NOMO-1 (cell line): ENCODE data around the gene ARHGAP35.
"Not testable (repeated sequence)": the region's sequence is repeated elsewhere in the genome, so short reads cannot be mapped to it uniquely, and the experiment has no call there.

ENCODE experiments used
- DNase-seq, 2 experiments: peaks; one replicate each; lab custom pipeline; 2025; ENCODE audit not compliant: unreplicated experiment in 2 of 2; lab: John Stamatoyannopoulos, UW

Gene ARHGAP35

DNA sequence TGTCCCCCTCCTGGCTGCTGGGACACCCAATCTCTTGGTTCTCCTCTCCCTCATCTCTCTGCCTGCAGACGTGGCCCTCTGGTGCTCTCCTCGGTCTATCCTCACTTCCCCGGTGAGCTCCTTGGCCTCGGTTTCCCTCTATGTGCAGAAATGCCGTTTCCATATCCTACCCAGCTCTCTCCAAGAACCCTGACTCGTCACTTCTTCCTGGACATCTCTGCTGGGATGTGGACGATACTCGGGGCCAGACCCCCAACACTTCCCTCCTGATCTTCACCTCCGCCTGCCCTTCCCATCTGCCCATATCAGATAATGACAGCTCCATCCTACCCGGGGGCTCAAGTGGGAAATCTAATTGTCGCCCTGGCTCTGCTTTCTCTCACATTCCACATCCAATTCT lies 18.0 kb upstream of the ARHGAP35 start:
- no peak for DNase-seq

DNA sequence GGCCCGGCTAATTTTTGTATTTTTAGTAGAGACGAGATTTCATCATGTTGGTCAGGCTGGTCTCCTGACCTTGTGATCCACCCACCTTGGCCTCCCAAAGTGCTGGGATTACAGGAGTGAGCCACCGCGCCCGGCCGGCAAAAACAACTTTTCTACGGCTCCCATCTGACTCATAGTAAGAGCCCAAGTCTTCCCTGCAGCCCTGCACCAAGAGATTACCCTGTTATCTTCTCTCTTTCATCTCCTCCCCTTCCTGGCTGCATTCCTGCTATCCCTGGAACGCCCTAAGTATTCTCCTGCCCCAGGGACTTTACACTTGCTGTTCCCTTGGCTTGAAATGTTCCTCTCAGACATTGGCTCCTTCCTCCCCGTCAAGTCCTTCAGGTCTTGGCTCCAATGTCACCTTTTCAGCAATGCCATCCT lies 16.7 kb upstream of the ARHGAP35 start:
- no peak for DNase-seq

- no peak for DNase-seq
Observed at GRCh38 chr19:46845959-46846459, 14.8 kb upstream of the ARHGAP35 start.

DNA sequence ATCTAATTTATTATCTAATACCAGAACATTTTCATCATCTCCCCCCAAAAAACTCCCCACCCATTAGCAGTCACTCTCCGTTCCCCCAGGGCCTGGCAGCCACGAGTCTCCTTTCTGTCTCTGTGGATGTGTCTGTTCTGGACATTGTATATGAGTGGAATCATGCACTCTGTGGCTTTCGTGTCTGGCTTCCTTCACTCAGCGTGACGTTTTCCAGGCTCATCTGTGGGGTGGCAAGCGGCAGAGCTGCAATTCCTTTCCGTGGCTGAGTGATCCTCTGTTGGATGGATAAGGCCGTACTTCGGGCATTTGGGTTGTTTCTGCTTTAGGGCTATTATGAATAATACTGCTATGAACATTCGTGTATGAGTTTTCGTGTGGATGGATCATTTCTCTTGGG lies 13.3 kb upstream of the ARHGAP35 start:
- DNase-seq, result no peak

DNA sequence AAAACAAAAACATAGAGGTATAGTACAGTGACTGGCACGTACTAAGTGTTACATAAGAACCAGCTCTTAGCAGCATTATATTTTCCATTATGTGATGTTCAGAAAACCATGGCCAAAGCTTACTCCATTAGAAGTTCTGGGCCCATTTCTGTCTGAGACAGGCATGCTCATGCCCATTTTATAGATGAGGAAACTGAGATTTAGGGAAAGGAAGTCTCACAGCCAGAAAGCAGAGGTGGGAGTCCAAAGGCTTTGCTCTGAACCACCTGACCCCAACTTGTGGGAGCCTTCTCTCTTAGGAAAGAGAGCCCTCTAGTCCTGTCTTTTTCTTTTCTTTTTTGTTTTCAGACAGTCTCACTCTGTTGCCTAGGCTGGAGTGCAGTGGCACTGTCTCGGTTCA lies 12.4 kb upstream of the ARHGAP35 start:
- DNase-seq, result no peak

DNA sequence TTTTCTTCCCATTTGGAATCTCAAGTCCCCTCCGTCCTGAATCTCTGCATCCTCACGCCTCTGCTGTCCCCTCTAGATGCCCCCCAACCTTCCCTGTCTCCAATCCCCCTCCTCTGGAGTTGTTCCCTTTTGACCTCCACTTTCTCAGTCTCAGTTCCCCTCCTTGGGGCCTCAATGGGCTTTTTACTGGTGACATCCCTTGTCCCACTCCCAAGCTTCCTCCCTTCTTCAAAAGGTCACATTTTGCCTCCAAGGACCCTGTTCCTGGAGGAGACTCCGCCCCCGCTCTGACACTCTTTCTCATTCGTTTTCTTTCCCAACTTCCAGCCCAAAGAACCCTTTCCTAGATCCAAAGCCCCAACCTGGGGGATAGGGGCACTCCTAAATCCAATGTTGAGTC lies 11.2 kb upstream of the ARHGAP35 start:
- no peak for DNase-seq

DNA sequence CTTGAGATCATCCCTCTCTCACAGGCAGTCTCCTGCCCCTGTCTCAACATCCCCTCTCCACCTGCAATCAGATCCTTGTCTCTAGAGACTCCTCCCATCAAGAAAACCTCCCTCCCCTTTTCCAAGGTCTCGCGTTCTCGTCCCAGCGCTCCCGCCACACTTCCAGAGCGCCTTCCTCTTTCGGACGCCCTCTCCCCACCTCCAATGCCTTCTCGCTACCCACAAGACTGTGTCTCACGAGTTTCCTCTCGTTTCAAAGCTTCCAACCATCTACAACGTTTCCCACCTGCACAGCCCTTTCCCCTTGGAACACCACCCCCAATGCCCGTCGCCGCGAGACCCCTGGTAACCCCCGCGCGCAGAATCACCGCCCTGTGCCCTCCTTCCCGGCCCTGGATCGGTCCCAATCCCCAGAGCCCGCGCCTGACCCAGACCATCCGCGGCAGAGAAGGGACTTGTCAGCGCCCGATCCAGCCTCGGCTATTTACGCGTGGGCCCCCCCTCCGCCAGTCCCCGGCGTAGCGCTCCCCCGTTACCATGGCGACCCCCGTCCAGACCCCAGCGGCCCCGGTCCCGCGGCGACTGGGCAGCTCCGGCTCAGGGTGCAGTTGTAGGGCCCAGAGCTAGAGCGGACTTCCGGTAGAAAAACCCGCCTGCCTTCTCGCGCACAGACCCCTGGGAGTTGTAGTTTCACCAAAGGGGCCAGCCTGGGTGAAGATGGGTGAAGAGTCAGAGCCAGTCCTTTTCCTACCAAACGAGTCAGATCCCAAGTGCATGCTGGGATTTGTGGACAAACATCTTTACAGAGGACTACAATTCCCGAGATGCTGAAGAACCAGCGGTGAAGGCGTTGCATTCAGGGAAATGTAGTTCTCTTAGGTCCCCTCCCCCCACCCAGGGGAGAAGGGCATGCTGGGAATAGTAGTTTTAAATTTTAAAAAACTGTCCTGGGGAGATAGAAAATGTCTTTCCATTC lies 10.3 kb upstream of the ARHGAP35 start, which contains the start of gene AP2S1:
AP2S1 (minus strand) TSS at position 619 of the 976 bp plus-strand sequence; CDS start at position 539, 80 bp downstream.
- peak; percentile 81 to 96 for DNase-seq

- DNase-seq, result no peak
Observed at GRCh38 chr19:46852830-46853229, 8.0 kb upstream of the ARHGAP35 start.

DNA sequence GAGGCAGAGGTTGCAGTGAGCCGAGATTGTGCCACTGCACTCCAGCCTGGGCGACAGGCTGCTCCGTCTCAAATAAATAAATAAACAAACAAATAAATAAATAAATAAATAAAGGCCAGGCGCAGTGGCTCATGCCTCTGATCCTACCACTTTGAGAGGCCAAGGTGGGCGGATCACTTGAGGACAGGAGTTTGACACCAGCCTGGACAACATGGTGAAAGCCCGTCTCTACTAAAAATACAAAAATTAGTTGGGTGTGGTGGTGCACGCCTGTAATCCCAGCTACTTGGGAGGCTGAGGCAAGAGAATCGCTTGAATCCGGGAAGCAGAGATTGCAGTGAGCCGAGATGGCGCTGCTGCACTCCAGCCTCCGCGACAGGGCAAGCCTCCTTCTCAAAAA lies 6.1 kb upstream of the ARHGAP35 start:
- not testable (repeated sequence) for DNase-seq

DNA sequence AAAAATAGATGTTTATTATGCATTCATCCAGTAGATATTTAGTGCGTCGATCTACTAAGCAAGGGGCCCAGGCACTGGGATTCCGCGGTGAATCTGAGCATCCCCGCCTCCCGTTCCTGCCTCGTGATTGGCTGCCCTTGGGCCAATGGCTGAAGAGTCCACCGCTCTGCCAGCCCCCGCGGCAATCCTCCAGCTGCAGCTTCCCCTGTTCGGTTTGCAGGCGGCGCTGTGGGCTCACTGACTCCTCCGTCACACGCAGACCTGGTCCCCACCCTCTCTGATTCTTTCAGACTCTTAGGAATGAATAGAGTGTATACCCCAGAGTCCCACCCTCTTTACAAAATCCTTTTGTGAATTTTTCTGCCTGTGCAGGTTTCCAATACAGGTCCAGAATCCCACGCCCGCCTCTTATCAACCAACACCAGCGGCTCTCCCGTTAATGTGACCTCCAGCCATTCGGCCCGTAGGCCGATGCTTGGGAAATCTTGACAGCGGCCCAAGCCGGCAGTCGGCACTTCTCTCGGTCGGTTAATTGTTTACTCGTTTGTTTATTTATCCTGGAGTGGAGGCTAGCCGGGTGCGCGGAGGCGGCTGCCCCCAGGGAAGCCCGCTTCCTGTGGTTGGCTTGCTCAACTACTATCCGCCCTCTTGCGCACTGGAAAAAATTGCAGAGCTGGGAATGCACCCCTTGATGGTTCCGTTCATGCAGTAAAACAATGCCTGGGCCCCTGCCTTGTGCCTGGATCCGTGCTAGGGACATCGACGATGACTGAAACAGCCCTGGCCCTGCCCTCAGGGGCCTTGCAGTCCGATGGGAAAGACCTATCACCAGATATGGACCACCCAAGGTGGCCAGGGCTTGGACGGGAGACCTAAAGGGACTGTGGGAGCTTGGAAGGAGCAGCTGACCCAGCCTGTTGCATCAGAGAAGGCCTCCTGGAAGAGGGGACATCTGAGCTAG lies 4.5 kb upstream of the ARHGAP35 start:
- DNase-seq, result peak; percentile 95 to 97

GRCh38 chr19:46859637-46860124 lies 1.1 kb upstream of the ARHGAP35 start:
- no peak for DNase-seq

- DNase-seq, result peak; percentile 93 to 99
Observed at GRCh38 chr19:46860125-46860845, 512 bp upstream of the ARHGAP35 start.

- DNase-seq, result peak in 1 of 2 experiments; percentile 39
Observed at GRCh38 chr19:46861691-46862502, 1.1 kb downstream of the ARHGAP35 start.

GRCh38 chr19:46862503-46862834 lies 1.7 kb downstream of the ARHGAP35 start:
- no peak for DNase-seq

GRCh38 chr19:46862974-46863632 lies 2.3 kb downstream of the ARHGAP35 start:
- no peak for DNase-seq

DNA sequence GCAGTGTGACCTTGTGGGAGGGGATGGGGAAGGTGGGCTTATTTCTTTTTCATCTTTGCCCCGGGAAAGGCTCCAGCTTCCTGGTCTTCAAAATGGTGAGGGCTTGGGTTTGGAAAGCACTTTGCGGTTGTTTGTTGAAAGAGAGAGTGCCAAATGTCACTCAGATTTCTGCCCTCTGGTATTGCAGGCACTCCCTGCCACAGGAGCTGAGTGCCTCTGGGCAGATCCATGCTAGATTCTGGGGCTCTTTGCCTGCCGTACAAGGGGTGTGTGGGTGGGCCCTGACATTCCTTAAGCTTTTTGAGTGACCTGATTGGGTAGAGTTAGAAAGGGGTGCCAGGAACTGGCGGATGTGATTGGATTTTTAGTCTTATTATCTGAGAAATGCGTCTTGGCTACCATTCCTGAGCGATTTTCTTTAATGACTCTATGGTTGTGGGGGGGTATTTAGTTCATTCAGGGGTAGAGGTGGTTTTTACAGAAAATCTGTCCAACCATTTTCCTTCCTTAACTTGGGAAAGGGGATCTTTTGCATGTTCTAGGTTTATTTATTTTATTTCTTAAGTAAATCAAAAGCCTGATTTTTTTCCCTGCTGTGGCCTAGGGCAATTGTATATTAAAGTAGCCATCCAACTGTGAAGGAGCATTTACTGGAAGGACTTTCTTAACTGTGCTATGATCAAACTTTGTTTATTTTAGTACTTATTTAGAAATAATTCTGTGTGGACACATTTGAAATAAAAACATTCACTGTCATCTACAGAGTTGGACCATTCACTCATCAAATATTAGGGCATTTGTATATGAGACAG lies 3.2 kb downstream of the ARHGAP35 start:
- DNase-seq, result no peak

DNA sequence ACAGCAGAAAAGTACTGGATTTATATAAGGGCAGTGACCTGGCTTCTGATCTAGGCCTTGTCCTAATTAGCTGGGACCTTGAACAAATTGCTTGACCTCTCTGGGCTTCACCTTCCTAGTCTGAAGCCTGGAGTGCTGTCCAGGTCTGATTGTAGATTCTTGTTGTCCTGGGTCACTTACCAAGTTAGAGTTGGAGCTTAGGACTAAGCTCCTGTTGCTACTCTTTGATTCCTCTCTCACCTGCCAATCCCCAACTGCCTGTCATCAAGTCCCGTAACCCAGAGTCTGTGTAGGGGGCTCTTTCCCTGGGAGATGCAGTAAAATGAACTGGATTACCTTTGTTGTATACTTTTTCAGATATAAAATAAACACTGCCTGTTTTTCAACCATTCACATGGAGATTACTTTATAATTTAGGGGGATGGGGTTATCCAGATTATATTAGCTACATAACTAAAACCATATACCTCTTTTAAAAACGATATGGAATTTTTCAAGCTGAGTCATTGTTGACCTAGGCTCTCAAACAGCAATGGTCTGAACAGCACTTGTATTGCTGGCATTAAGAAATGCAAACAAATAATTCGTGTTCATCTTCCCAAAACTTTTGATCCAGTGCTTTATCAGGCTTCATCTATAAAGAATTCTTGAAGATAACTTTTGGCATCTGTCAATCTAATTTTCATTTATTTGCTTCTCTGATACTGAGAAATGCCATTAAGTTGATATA lies 5.8 kb downstream of the ARHGAP35 start:
- no peak for DNase-seq
